GM19023 (cell line): Measurements from ENCODE around the gene TMIE.

ENCODE experiments used
- ATAC-seq: cut with Tn5 transposase; IDR thresholded peaks from one replicate; pipeline ENCODE4 v1.9.1; 2021; ENCODE audit warnings: mild to moderate bottlenecking, moderate library complexity; ENCODE audit not compliant: unreplicated experiment

The TMIE gene, protein sequence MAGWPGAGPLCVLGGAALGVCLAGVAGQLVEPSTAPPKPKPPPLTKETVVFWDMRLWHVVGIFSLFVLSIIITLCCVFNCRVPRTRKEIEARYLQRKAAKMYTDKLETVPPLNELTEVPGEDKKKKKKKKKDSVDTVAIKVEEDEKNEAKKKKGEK

DNA sequence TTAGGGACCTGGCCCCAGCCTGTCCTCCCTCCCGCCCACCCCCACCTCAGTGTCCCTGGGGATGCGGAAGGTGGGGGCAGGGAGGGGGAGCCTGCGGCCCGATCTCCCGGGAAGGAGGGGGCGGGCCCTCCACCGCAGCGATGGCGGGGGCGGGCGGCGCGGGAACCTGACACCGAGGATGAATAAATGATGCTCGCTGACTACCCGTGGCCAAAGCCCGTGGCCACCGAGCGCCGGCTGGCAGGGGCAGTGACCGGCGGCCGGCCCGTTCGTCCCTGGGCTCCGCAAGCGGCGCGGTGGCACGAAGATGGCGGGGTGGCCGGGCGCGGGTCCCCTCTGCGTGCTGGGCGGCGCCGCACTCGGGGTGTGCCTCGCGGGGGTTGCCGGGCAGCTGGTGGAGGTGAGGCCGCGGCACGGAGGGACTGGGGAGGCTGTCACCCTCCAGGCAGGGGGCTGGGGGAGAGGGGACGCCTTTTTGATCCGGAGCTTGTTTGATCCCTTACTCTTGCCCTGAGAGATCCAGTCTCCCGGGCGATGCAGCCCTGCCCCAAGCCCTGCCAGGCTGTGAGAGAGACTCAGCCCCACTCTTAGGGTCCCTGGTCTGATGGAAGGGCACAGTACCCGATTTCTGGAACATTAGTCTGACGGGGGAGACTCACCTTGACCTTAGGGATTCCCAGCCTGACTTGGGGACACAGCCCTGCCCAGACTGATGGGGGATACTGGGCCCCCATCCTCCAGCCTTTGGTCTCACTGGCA lies at the start of gene TMIE:
Gene TMIE, plus strand, starts transcription at position 212 of the 759 bp plus-strand sequence. Its CDS starts 96 bp downstream, at position 308.
- ATAC-seq: no peak

DNA sequence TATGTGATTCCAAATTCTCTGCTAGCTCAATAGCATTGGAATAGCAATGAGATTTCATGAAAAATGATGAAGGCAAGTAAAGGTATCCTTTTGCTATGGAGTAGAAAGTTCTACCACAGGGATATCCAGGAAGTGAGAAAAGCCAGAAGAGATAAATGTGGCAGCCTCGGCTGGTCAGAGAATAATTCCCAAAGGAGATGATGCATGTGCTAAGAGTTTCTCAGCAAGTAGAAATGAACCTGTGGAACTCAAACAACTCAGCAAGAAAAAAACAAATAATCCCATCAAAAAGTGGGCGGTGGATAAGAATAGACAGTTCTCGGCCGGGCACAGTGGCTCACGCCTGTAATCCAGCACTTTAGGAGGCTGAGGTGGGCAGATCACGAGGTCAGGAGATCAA lies 45.9 kb upstream of the TMIE start:
- ATAC-seq: no peak

DNA sequence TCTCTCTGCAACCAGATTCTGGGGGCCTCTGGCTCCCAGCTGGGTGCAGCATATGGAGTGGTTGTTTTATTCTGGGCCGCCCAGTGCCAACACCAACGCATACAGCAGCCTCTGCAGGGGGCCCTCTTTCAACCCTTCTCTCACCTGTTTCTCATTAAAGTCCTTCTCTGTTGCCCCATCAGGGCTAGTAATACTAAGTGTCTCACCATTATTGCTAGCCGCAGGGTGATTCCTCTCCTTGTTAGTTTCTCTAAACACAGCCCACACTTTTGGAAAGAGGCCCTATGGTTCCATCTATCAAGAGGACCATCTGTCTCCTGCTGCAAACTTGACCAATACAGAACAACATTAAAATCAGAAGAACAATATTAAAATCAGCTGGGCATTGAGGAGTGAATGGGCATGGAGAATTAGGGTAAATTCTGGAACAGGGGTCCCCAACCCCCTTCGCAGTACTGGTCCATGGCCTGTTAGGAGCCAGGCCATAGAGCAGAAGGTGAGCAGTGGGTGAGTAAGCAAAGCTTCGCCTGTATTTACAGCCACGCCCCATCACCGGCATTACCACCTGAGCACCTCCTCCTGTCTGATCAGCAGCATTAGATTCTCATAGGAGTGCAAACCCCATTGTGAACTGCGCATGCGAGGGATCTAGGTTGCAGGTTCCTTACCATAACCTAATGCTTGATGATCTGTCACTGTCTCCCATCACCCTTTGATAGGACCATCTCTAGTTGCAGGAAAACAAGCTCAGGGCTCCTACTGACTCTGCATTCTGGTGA lies 44.2 kb upstream of the TMIE start:
- no peak for ATAC-seq

DNA sequence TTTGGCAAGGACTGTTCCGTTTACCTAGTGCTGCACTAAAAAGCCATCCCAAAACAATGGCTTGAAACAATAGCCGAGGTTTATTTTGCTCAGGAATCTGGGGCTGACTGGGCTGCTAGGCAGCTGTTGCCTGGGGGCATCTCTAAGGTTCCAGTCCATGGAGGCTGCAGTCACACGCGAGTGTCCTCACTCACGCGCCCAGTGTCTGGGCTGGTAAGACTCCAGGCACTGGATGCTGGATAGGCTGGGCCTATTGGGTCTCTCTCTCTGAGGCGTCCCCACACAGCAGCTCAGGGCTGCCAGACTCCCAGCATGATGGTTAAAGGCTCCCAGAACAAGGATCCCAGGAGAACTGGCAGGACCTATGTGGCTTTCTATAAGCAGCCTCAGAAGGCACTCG lies 41.9 kb upstream of the TMIE start:
- no peak for ATAC-seq

DNA sequence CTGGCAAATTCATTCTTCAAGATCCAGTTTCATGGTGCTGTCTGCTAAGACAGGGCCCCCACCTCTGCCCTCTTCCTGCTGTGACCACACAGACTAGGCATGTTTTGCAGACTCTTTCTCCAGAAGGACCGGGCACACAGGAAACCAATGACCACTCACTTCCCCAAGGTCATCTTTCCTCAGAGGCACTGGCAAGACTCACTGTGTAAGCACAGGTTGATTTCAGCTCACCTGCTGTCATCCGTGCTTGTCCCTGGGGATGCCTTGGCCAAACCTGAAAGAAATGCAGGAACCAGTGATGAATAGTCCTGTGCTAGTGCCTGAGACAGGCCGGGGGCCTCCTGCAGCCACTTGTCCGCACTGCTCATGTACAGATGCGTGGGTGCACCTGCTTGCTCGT lies 41.2 kb upstream of the TMIE start:
- no peak for ATAC-seq

DNA sequence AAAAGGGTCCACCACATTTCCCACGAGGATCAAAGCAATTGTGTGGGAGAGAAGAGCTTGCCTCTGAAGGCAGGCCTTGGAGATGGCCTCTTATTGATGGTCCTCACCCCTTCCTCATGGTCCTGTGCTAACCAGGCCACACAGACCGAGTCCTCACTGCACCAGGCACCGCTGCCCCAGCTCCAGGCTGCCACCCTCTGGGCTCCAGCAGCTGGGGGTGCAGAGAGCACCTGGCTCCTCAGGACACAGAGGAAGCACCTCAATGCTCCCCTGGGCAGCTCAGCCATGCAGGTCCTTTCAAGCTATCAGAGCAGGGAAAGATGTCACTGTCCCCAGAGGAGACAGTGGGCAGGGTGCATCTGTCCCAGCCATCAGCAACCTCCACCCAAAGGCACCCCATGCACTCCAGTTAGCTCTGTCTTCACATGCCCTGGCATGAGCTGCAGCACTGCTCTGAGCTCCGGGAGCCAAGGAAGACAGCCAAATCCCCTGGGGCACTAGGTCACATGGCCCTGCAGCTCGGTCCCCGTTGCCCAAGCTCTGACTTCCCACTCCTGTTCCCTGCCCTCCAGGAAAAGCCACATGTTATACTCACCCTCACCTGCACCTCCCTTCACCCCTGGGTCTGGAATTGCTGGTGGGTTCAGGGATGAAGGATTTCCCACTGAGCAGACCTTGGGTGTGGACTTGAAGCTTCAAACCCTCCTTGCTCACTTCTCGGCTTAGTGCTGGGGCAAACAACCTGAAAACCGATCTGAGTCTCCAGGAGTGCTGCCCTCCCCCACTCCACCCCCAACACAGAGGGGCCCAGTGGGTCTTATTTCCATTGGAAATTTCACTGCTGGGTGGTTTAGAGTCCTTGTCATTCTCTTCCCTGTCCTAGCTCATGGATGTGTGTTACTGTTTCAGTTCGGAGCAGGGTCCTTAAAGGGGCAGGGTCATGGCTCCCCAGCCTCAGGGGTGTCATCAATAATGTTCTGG lies 40.4 kb upstream of the TMIE start:
- ATAC-seq: no peak

DNA sequence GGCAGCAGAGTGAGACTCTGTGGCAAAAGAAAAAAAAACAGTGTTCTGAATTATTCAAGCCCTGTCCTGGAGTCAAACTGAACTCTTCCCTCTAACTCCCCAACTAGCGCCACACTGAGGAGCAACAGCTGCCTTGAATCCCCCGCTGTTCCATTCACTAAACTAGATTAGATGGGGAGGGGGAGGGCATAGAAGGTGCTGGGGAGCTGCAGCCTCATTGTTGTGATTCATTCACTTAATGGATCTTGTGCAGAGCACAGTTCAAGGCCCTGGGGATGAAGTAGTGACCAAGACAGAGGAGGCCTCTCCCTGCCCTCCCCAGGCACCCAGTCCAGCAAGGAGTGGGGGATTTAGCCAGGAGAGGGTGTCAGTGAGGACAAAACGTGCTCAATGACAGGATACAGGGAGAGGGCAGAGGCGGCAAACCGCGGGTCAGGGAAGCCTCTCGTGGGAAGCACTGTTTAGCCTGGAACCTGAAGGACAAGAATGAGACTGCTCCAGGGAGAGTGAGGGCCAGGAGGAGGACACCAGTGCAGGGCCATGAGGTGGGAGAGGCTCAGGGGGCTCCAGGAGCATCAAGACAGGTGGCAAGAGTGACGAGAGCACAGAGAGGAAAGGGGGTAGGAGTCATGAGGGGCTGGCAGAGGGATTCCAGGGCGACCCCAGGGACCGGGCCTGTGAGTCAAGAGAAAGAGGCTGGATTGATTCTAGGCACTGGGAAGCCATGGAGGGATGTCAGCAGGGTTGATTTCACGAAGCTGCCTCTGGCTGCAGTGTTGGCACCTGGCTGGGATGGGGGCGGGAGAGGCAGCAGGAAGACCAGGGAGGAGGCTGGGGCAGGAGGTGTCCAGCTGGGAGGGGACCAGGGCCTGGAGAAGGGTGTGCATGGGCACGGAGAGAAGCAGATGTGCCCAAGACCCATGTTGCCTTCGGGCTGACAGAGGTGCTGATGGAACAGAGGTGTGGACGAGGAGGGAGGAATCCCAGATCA lies 39.1 kb upstream of the TMIE start:
- no peak for ATAC-seq

DNA sequence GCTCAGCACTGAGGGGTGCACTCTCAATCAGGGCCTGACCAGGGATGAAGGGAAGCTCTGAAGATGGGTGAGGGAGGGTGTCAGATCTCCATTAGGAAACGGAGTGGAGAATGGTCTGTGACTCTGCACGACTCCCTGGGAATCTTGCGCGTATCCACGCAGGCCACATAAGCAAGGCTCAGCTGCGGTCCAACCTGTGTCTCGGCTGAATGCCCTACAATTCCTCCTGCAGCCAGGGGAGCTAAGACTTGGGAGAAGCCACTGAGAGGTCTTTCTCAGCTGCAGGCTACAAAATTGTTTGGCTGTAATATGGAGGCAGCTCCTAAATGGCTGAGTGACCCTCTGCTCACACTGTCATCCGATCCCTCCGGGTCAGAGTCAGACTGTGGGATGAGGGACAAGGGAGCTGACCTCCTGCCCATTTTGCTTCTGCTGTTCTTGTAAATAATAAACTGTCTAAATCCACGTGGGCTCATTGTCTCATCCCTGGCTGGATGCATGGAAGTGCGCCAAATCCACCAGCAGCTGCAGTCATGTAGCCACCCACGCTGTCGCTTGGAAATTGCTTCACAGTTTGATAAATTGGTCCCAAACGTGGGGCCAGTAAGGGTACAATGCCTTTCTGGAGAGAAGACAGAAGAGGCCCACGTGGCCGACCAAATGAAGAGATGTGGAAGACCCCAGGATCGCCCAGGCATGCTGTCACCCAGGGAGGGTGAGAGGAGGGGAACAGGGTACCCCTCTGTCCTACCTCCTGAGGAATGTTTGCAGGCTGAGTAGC lies 38.2 kb upstream of the TMIE start:
- no peak for ATAC-seq

DNA sequence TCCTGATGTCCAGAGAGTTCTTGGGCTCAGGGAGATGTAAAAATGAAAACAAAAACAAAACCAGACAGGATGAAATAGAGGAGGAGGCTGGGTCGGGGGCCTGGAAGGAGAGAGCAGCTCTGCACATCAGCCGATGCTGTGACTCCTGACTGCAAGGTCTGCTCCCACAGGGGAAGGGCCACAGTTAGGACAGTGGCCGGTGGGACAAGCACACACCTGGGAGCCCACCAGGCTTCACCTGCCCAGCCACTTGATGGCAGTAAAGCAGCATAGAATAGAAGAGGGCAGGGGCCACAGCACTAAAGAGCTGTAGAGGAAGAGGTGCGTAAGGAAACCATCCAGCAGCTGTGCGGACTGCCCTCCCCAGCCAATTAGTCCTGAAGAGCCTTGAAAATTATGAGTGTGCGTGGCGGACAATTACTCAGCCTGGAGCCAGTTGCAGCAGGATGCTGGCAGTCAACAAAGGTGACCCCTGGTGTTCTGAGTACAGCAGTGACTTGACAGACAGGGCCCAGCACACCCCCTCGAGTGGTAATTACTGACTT lies 37.5 kb upstream of the TMIE start:
- no peak for ATAC-seq

DNA sequence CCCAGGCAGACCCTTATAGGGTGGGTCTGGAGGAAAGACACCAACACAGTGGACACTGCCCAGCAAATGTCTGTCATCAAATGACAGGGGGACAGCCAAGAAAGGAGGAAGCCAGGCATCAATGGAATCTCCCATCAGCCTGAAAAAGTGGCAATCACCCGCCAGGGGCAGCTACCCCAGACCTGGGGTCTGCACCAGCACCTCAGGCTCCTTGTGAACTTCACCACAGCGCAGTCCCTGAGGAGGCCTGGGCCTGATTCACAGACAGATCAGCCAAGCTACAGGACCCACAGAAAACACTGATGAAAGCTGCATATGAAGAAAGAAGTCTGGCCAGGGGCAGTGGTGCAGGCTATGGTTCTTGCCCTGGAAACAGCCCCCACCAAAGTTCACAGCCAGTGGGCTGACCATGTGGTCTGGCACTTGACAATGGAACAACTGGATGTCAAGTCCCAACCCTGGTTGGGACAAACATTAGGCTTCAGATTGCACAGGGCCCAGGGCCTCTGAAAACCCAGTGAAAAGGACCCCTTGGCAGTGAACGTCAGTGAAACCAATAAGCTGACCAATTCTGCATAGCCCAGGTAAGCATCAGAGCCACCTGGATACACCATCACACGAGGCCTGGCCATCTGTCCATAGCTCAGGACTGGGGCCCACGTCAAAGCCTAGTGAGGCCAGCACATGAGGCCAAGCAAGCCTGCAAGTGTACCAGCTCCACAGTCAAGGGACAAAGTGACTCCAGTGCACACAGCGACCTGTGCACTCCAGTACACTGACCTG lies 36.8 kb upstream of the TMIE start:
- ATAC-seq: no peak

DNA sequence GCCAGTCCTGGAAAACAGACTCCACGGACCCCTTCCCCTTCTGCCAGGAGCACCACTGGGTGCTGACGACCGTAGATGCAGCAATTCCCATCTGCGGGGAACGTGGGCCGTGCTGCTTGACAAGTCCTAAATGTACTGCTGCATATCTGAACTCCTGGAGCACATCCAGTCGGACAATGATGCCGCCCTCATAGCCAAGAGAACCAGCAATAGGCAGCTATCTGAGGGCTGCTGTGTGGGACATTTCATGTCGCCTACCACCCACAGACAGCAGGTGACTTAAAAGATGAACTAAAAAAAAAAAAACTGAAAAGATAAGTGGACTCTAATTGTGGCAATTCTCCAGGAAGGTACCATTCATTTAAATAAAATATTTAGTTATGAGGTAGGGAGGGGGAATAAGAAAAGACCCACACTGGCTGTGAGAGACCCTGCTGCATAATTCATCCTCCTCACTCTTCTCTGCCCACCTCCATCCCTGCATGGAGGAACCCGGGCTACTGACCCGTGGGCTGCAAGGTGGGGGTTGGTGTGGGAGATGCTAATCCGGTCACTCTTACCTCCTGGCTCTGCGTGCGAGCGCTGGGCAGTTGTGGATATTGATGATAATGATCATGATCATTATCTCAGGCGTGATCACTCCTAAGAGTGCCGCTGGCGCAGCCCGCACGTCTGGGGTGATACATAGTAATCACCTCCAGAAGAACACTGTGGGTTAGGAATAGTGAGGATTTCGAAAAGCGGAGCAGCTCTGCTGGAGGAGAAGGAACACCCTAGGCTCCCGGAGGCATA lies 36.0 kb upstream of the TMIE start:
- no peak for ATAC-seq

DNA sequence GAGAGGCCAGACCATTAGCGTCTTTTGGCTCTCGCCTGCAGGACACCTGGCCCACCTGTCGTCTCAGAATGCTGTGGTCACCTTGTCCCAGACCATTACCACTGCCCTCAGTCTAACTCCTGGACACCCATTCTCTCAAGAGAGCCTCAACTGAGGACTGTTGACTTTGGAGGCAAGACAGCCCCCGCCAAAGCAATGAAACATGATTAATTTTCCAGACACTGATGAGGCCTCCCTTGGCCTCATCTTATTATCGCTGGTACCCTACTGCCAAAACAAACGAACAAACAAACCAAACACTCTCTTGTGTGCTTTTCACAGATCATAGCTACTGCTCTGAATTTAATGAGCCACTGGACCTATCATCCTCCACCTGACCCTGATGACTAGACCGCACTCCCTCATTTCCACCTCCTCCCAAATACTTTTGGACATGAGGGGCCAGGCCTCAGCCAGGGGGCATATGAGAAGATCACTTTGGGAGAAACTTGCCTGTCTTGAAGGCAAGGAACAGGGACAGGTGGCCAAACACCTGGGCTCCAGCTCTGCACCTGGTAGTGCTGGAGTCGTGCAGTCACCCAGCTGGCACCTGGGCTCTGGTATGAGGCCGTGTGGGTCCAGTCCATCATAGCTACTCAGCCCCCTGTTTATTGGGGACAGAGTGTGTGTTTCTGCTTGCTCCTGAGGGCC lies 35.3 kb upstream of the TMIE start:
- no peak for ATAC-seq

DNA sequence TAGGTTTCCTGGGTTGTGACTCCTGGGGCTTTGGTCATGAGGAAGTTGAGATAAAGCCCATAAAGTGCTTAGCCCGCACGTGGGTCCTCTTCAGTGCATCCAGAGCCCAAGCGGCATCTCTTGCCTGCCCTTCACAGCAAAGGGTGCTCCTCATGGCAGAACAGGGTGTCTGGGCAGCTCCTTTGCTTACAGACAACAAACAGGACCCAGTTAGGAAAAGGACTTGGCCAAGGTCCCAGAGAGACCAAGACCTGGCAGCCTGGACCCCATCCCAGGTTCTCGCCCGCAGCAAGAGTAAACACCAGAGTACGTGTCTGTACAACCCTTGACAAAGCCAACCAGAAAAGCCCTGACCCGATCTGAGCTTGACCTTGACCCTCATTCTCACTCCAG lies 34.7 kb upstream of the TMIE start:
- ATAC-seq: no peak

DNA sequence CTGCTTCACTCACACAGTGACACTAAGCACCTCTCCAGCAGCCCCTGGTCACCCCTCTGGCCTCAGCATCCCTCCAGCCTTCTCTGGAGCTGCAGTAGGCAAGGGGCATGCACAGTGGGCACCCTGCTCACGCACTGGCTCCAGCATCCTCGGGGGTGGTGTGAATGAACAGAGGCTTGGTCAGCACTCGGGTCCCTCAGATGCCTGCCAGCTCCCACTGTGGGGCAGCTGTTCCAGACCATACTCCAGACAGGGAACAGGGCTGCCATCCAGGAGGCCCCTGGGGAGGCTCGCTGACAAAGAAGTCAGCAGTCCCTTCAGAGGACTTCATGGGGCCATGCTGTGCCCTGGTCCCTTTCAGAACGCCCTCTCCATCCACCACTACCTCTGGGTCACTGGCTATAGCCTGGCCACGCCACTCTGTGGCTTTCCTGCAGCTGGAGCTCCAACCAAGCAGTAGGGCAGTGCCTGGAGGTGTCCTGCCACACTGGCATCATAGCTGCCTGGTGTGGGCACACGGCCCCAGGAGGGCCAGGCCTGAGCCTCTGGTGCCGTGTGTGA lies 34.1 kb upstream of the TMIE start:
- ATAC-seq: no peak

DNA sequence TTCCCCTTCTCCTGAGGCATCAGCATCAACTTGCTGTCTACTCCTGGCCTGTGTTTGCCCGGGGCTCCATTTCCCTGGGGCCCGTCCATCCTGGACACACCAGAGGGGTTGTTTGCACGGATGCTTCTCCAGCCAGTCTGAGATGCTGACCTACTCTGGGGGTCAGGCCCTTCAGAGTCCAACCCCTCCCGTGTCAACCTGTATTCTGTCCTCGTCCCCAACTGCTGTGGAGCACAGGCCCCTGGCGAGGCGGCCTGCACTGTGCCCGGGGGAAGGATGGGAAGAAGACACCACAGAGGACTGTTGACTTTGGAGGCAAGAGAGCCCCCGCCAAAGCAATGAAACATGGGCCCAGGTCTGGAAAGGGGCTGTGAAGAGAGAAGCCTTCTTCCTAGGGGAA lies 33.5 kb upstream of the TMIE start:
- ATAC-seq: no peak

DNA sequence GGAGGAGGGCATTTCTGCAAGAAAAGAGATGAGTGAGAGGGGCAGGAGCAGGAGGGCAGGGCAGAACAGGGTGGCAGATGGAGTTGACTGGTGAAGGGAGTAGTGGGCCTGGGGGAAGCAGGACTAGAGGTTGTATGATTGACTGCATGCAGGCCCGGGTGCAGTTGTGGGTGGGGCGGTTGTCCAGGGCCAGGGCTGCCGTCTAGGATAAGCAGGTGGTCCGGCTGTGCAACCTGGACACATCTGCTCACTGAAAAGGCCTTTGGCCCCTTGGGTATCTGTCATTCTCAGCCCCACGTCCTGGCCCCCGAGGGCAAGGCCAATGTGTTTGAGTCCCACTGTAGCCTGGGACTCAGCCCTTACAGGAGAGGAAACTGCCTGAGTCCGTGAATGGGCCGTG lies 33.1 kb upstream of the TMIE start:
- ATAC-seq: no peak
